ENCODE results near the gene TBC1D17. TPM values are rescaled to one million over a fixed set of nuclear protein-coding genes. Genes with fewer than 3 reads are reported as not detected.

Gene TBC1D17
- total RNA-seq, 1 donor from 2014 or later: 29.1 TPM

- Mint-ChIP-seq H3K27me3 (ENCODE audit: low read depth, unreplicated experiment) (no peaks in the 10 kb centered on the region), H3K27ac (ENCODE audit: unreplicated experiment) (no peak overlapping the region), H3K9me3 (ENCODE audit: unreplicated experiment) (peaks cover under 1% of the 10 kb centered on the region), H3K4me1 (ENCODE audit: low read depth, unreplicated experiment) (peaks cover 18% of the 10 kb centered on the region), H3K4me3 (ENCODE audit: unreplicated experiment) (no peak overlapping the region), H3K36me3 (ENCODE audit: low read depth, unreplicated experiment) (peaks cover 5% of the 10 kb centered on the region)
- DNase-seq (ENCODE audit: low read depth) (no peak), FAIRE-seq (no peak)
- Histone ChIP-seq H3K79me2 (ENCODE audit: insufficient read depth, low read length) (peaks cover 48% of the 10 kb centered on the region), H3K4me3 (ENCODE audit: insufficient read depth, low read depth, low read length) (no peak overlapping the region), H3K36me3 (ENCODE audit: insufficient read depth, low read length) (no peaks in the 10 kb centered on the region), H3K4me2 (ENCODE audit: low read length) (no peak overlapping the region), H3K4me1 (ENCODE audit: insufficient read depth, low read length) (peaks cover 43% of the 10 kb centered on the region), H2AFZ (ENCODE audit: low read depth, low read length) (no peak overlapping the region), H3K9me3 (ENCODE audit: insufficient read depth, low read depth, low read length) (no peaks in the 10 kb centered on the region), H3K9ac (ENCODE audit: low read length) (no peak overlapping the region), H3K27ac (ENCODE audit: low read depth, low read length) (no peak overlapping the region), H3K27me3 (ENCODE audit: insufficient read depth, low read length) (no peaks in the 10 kb centered on the region), H4K20me1 (ENCODE audit: insufficient read depth, low read length) (peaks cover 80% of the 10 kb centered on the region)
- no peak for TF ChIP-seq EZH2 (IDR thresholded peaks at IDR 0.05; ENCODE audit: insufficient read depth, low read length)
- no peak for TF ChIP-seq CTCF (IDR thresholded peaks at IDR 0.05; ENCODE audit: insufficient read depth, low read depth, low read length)
These were observed 20.3 kb upstream of the TBC1D17 start for GRCh38 chr19:49857061-49857837.

GRCh38 chr19:49857838-49858087 lies 19.7 kb upstream of the TBC1D17 start:
- Histone ChIP-seq H3K79me2 (ENCODE audit: insufficient read depth, low read length) (peaks cover 46% of the 10 kb centered on the region), H4K20me1 (ENCODE audit: insufficient read depth, low read length) (peaks cover 75% of the 10 kb centered on the region), H3K4me2 (ENCODE audit: low read length) (no peak overlapping the region), H2AFZ (ENCODE audit: low read depth, low read length) (no peak overlapping the region), H3K9me3 (ENCODE audit: insufficient read depth, low read depth, low read length) (no peaks in the 10 kb centered on the region), H3K9ac (ENCODE audit: low read length) (no peak overlapping the region), H3K36me3 (ENCODE audit: insufficient read depth, low read length) (peaks cover 2% of the 10 kb centered on the region), H3K4me3 (ENCODE audit: insufficient read depth, low read depth, low read length) (no peak overlapping the region), H3K4me1 (ENCODE audit: insufficient read depth, low read length) (peaks cover 38% of the 10 kb centered on the region), H3K27me3 (ENCODE audit: insufficient read depth, low read length) (no peaks in the 10 kb centered on the region), H3K27ac (ENCODE audit: low read depth, low read length) (no peak overlapping the region)
- Mint-ChIP-seq H3K27me3 (ENCODE audit: low read depth, unreplicated experiment) (no peaks in the 10 kb centered on the region), H3K4me1 (ENCODE audit: low read depth, unreplicated experiment) (peaks cover 13% of the 10 kb centered on the region), H3K27ac (ENCODE audit: unreplicated experiment) (no peak overlapping the region), H3K4me3 (ENCODE audit: unreplicated experiment) (no peak overlapping the region), H3K36me3 (ENCODE audit: low read depth, unreplicated experiment) (peaks cover 5% of the 10 kb centered on the region), H3K9me3 (ENCODE audit: unreplicated experiment) (no peaks in the 10 kb centered on the region)
- DNase-seq (ENCODE audit: low read depth): no peak
- FAIRE-seq: no peak
- TF ChIP-seq CTCF (IDR thresholded peaks at IDR 0.05; ENCODE audit: insufficient read depth, low read depth, low read length): no peak
- TF ChIP-seq EZH2 (IDR thresholded peaks at IDR 0.05; ENCODE audit: insufficient read depth, low read length): no peak
